Subcutaneous adipose tissue (tissue), 4 donors: ENCODE results near the gene WDR1. TPM values are rescaled to one million over a fixed set of nuclear protein-coding genes. Genes with fewer than 3 reads are reported as not detected.

Experiments used
- CTCF ChIP-seq: fragments of 450-650 bp; IDR thresholded peaks from one replicate; pipeline ENCODE4 v1.5.1; 2016; ENCODE audit warnings: low read depth, mild to moderate bottlenecking, control low read depth, antibody characterized with exemption, moderate library complexity
- total RNA-seq, 4 donors: library from RNA; depleted of rRNA; stranded (reverse); fragments of >200 nt; gene quantifications; one replicate each; pipeline ENCODE4 v1.1.0, GENCODE V29; 2016

The WDR1 gene
- total RNA-seq, 4 donors from 2014 or later, result 81.9 to 122 (median 99.1) TPM

- TF ChIP-seq CTCF, result no peak
Observed at GRCh38 chr4:10117359-10118047, 904 bp upstream of the WDR1 start.

GRCh38 chr4:10115797-10116568 lies 616 bp downstream of the WDR1 start:
- TF ChIP-seq CTCF, result no peak

GRCh38 chr4:10115271-10115796 lies 1.3 kb downstream of the WDR1 start:
- TF ChIP-seq CTCF, result no peak

GRCh38 chr4:10114607-10115006 lies 2.0 kb downstream of the WDR1 start:
- no peak for TF ChIP-seq CTCF

GRCh38 chr4:10114147-10114546 lies 2.5 kb downstream of the WDR1 start:
- no peak for TF ChIP-seq CTCF

- TF ChIP-seq CTCF, result no peak
Observed at GRCh38 chr4:10113362-10114047, 3.1 kb downstream of the WDR1 start.
